Pulmonary artery endothelial cell (primary cell): ENCODE data around the gene OCIAD1. TPM values are rescaled to one million over a fixed set of nuclear protein-coding genes. Genes with fewer than 3 reads are reported as not detected.
"Not testable (repeated sequence)": the region's sequence is repeated elsewhere in the genome, so short reads cannot be mapped to it uniquely, and the experiment has no call there.

Source experiments
- DNase-seq: peaks from one replicate; pipeline ENCODE4 v3.0.0-alpha.2; 2011; ENCODE audit warnings: low read depth, low spot score
- total RNA-seq: library from RNA; depleted of rRNA; stranded (reverse); fragments of >200 nt; gene quantifications from 2 replicates; pipeline ENCODE4 v1.2.3, GENCODE V29; 2014

OCIAD1 gene
- total RNA-seq, 1 donor from 2014 or later, result 59.4 TPM

DNA sequence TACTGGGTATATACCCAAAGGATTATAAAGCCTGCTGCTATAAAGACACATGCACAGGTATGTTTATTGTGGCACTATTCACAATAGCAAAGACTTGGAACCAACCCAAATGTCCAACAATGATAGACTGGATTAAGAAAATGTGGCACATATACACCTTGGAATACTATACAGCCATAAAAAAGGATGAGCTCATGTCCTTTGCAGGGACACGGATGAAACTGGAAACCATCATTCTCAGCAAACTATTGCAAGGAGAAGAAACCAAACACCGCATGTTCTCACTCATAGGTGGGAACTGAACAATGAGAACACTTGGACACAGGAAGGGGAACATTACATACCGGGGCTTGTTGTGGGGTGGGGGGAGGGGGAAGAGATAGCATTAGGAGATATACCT, 58.9 kb downstream of the OCIAD1 start:
- DNase-seq, result not testable (repeated sequence)

DNA sequence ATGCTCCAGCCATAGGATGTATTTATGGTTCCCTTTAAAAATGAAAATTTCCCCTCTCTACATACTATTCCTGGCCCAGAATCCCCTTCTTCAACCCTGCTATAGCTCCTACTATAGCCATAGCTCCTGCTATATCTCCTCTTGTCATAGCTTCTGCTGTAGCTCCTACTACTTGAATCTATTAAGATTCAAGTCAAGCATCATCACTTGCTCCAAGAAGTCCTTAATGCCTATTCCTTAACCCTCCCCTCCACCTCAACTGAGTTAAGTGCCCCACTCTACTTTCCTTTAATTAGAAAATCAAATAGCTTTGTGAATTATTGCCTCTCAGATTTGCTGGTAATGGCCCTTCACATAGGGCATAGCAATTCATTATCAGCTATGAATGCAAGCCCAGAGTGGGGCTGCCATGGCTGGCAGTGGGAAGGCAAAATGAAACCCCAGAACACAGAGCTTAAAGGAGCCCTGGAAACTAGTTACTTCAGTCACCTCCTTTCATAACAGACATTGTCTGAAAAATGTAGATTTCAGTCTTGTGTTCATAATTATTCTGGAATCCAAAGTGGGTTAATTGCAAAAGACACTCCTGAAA, 60.2 kb downstream of the OCIAD1 start:
- DNase-seq, result no peak

DNA sequence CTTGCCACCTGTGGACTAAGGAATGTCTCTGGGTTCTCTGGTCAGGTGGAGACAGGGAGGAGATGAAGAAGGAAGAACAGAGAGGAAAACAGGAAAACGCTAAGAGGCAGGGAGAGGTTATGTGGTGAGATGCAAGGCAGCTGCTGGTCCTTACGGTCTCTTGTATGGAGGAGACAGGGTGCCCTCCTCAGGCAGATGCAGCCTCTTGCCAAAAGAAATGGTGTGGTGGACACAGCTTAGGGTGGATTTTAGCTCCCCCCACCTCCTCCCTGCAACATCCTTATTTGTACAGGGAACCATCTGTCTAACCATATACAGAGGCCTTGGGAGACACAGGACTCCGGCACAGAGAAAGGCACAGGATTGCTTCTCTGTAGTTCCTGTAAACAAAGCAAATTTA, 66.0 kb downstream of the OCIAD1 start:
- no peak for DNase-seq

DNA sequence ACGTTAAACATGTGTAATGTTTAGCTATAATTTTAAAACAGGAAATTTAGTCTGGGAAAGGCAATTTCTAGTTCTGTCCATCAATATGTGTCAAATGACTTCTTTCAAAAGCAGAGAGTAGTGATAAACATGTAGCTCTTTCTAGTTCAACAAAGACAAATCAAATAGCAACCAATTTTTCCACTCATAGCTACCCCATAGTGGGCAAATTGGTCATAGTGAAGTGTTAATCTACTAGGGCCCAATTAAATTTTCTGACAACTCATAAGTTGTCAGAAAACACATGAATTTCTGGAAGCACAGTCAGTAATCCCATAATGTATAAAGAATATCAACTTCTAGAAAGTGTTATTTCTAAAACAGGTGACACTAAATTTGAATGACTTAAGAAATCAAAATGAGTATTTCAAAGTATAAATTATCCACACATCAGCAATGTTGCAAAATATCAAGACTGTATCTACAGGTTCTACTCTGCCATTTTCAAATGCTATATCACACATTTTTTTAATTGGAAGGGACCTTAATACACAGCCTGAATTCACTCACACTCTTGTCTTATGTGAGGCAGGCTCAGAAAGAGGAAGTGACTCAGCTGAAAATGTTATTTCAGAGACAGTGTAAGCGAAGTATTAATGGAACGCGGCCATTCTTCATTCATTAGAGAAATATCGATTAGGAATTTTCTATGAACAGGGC, 68.0 kb downstream of the OCIAD1 start:
- peak; percentile 32 for DNase-seq

DNA sequence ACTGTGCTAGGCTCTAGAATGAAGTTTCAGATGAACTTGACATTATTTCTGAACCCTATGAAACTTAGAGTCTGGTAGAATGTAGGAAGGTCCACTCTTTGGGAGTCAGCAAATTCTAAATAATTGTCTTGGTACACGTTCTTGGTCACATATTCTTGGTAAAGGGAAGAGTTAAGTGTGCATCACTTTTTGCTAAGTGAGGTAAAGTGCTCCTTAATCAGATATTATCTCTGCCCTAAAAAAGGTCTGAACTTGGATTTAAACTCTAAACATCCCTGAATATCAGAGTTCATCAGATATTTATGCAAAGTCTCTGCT, 68.5 kb downstream of the OCIAD1 start:
- DNase-seq, result no peak

DNA sequence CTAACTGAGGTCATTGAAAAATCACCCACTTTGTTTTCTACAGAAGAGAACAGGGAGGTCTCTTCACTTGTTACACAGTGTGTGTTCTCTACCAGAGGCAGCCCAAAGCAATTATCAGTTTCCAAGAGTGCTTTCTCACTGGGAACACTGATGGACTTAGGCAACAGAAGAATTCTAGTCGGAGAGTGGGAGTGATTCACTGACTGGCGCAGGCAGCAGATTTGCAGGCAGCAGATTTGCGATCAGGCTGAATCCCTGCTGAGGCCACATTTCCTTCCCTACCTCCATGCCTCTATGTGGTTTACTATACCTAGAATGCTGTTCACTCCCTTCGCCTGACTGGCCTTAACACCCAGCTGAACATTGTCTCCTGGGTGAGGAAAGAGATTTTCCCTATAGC, 69.1 kb downstream of the OCIAD1 start:
- DNase-seq, result no peak

DNA sequence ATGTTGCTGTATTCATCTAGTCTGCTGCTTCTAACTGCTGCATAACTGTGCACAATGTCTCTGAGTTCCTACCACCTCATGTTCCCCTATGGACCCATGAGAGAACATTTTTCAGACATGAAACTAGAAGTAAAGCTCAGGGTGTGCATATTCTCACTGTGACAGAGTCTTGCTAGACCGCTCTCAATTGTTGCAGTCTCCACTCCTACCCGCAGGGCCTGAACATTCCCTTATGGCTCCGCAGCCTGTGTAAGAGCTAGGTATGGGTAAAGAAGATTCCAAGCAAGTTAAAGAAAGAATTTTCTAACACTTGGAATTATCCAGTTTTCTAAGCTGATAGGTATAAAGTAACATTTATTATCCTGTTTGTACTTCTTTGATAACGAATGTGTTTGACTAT, 70.3 kb downstream of the OCIAD1 start:
- DNase-seq, result no peak

DNA sequence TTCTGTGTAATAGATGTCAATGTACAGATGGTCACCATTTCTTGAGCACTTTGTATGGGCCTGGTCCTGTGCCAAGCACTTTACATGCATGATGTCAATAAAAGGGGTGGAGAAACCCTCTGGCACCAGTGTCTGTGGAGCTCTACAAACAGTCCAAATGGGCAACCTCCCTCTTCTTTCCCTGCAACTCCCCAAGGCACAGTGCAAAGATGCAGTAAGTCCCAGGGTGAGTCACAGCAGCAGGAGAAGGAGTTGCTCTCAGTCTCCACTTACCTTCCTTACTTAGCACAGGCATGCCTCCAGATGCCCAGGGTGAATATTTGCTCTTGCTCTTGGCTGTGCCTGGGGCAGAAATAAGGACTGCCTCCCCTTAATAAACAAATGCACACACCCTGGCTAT, 71.4 kb downstream of the OCIAD1 start:
- no peak for DNase-seq

DNA sequence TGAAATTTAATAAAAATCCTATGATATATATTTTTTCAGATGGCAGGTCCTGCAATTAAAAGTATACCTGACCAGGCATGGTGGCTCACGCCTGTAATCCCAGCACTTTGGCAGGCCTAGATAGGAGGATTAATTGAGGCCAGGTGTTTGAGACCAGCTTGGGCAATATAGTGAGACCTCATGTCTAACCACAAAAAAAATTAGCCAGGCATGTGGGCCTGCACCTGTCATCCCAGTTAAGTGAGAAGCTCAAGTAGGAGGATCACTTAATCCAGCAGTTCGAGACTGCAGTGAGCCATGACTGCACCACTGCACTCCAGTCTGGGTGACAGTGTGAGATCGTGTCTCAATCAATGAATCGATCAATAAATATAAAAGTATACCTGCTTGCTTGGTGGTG, 73.2 kb downstream of the OCIAD1 start:
- DNase-seq, result no peak

DNA sequence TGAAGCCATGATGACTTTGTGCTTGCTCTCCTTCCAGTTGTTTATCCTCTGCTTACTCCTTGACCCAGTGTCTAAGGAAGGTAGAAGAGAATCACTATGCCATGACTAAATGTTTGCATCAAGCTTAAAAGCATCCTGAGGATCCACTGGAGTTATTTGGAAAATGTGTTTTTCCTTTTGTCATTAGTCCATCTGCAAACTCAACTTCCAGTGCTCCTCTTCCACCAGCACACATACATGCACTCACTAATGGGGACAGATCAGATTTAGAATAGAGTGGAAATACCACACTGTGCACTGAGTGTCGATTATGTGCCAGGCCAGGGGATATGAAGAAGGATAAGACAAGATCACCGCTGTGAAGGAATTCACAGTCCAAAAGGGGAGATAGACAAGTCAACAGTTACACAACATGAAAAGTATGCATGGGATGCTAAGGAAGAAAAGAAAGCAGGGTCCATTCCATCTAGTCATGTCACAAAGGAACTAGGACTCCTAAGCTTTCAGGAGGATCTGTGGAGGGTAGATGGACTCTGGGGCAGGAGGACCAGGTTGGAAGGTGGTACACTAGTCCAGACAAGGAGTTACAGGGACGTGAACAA, 73.8 kb downstream of the OCIAD1 start:
- no peak for DNase-seq

DNA sequence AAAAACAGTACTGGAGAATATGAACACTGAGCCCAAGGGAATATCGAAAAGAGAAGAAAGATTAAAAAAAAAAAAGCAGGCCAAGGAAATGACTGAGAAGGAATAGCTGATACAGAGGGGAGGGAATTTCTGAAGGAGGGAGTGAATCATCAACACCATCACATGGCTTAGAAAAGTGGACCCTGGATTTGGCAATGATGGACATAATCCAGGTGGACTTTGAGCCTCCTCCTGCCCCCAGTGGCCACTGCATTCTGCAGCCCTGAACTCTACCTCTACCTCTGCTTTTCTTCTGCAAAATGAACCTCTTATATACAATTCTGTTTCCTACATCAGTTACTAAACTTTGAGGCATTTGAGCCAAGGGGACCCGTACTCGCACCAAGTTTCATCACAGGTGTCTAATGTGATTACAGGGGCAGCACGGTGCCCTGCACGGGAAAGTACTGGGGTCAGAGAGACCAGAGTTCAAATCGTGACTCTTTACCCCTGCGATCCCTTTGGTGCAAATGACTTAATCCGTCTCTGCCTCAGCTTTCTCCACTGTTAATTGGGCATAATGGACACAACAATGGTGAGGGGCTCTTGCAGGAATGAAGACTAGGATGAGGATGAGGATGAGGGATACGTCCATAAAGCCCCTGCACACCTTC, 74.6 kb downstream of the OCIAD1 start:
- peak; percentile 10 for DNase-seq

DNA sequence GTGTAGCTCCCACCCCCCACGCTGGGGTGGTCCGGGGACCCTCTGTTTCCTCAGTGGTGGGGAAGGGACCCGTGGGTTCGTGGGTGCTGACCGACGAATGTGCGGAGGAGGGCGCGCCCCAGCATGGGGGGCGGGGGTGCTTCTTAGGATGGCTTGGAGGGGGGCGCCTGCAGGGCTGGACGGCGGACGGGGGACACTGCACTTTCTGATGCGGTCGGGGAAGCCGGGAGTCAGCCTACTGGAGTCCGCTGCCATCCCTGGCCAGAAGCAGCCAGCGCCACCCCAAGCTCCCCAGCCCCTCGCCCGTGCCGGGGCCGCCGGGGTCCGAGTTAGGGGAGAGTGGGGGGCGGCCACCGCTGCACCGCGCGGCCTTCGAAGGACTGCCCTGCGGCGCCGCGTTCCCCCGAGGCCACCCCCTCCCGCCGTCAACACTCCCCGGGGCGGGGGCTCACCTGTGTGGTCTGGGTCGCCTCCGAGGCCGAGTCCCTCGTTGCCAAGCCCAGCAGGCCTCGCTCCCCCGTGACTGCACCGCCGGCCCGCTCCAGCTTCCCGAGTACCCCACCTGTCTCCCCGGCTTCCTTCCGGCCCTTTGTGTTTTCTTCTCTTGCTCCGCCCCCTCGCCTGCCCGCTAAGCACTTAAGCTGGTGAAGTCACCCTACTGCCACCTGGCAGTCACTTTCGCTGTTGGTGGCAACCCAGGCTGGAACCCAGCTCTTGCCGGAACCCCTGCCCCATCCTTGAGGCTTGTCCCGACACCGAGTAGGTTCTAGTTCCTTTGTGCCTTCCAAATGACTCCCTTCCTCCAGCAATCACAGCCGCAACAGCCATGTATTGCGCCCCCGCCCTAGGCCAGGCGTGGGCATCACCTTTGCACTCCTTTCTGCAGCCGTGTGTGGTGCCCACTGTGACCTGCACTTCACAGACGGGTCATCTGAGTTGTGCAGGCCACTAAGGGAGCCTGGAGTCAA, 75.6 kb downstream of the OCIAD1 start, which contains the start of gene OCIAD2:
Gene OCIAD2, minus strand, starts transcription at position 569 of the 968 bp plus-strand sequence. CDS start 2,225 bp downstream, outside the sequence.
- DNase-seq, result peak; percentile 13

DNA sequence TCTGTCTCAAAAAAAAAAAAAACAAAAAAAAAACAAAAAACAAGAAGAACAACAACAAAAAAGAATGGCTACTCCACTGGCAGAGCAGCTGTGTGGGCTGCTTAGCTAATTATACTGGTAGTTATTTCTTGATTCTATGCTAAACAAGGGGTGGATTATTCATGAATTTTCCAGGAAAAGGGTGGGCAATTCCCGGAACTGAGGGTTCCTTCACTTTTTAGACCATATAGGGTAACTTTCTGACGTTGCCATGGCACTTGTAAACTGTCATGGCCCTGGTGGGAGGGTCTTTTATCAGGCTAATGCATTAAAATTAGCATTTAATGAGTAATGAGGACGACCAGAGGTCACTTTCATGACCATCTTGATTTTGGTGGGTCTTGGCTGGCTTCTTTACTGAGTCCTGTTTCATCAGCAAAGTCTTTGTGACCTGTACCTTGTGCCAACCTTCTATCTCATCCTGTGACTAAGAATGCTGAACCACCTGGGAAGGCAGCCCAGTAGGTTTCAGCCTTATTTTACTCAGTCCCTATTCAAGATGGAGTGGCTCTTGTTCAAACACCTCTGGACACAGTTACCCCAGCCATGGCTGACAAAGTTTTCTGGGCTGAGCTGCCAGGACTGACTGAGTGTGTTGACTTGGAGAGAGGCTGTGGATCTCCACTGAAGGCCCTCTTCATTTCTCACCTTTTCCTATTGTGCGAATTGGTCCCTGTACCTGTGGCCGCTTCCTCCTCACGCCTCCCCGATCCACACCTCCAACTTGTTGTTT, 77.0 kb downstream of the OCIAD1 start:
- no peak for DNase-seq

DNA sequence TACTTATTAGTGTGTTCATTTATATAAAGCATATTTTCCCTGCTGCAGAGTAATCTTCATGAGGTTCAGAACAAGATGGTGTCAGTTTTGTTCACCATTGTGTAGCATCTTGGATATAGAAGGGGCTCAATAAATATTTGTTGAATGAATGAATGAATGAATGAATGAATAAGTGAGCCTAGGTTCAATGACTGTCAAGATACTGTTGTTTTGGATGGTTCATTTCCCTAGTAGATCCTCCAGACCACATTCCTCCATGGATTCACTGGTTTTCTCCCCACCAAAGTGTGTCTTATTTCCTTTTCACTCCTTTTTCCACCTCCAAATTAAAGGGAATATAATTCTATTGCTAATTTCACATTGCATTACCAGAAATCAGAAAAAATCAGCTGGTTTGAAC, 77.8 kb downstream of the OCIAD1 start:
- DNase-seq, result no peak

DNA sequence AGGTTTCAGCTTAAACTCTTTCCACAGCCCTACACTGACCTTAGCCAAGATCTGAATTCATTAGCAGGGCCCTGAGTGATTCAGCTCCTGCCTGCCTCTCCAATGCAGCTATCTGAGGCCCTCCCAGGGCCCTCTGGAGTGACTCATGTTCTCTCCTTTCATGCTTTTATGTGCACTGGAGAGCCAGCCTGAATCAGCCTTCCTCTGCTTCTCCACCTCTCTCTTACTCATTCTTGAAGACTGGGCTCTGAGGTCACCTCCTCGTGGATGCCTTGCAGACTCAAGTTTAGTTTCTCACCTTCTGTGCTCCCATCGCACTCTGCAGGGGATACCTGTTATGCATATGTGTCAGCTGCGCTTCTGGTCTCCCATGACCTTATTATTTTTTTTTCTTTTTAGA, 78.8 kb downstream of the OCIAD1 start:
- DNase-seq, result peak; percentile 89

DNA sequence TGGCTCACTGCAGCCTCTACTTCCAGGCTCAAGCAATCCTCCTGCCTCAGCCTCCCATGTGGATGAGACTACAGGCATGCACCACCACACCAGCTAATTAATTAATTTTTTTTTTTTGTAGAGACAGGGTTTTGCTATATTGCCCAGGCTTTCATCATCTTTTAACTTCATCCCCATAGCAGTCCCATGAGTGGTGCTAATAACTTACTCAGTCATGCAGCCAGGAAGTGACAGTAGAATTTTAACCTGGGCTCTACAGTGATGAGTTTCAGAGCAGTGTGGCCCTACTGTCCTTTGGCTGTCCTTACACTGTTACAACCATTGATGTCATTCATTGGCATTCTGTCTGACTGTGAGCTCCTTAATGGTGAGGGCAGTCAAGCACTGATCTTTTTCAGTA, 79.6 kb downstream of the OCIAD1 start:
- no peak for DNase-seq
